Measurements from ENCODE around the gene SEMA4G. TPM values are rescaled to one million over a fixed set of nuclear protein-coding genes. Genes with fewer than 3 reads are reported as not detected.

The SEMA4G gene
- total and polyA plus RNA-seq, 2 of the 13 experiments (the other 11 are each of a cell fraction or from before 2014, with no cell fraction given), result 46.2 to 207 TPM

DNA sequence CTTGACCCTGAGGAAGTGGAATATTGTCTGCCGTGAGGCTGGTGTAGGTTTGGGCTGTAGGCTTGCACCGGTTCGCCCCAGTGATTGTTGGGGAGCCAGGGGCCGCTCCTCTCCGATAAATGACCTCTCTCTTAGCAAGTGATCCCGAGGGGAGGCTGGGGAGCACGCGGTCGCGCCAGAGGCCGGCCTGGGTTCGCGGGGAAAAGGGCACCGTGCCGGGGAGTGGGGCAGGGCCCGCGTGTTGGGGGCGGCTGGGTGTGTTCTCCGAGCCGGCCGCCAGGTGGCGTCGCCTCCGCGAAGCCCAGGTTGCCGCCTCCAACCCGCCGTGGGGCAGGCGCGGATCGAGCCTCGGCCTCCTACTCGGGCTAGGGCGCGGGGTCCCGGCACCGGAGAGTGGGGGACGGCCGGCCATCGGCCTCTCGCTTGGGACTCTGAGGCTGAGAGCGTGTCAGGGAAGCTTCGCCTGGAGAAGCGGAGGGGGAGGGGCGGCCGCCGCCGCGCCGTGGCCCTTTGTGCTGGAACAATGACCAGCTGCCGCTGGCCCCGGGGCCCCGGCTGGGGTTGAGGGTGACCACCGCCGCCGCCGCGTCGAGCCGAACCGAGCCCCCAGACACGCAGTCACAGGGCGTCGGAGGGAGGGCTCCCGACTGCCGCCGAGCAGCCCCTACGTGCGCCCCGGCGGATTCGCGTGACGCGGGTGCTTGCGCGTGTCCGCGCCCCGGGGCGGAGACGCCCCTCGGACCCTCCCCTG, 29.9 kb downstream of the SEMA4G start (continued):
- TF ChIP-seq ZFP36L2 (CRISPR knock-in tag; IDR thresholded peaks at IDR 0.05), result no peak
- TF ChIP-seq, protein P1, sequence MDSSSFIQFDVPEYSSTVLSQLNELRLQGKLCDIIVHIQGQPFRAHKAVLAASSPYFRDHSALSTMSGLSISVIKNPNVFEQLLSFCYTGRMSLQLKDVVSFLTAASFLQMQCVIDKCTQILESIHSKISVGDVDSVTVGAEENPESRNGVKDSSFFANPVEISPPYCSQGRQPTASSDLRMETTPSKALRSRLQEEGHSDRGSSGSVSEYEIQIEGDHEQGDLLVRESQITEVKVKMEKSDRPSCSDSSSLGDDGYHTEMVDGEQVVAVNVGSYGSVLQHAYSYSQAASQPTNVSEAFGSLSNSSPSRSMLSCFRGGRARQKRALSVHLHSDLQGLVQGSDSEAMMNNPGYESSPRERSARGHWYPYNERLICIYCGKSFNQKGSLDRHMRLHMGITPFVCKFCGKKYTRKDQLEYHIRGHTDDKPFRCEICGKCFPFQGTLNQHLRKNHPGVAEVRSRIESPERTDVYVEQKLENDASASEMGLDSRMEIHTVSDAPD (CRISPR knock-in tag; IDR thresholded peaks at IDR 0.05), result peak; percentile 20
- TF ChIP-seq KLF9 (CRISPR knock-in tag; IDR thresholded peaks at IDR 0.05; ENCODE audit: low read depth), result no peak
- TF ChIP-seq CENPT (CRISPR knock-in tag; IDR thresholded peaks at IDR 0.05; ENCODE audit: low read depth), result peak; percentile 58; the same call in 1 of the 2 replicates
- TF ChIP-seq MYNN (CRISPR knock-in tag; IDR thresholded peaks at IDR 0.05; ENCODE audit: low read depth), result peak; percentile 71; the same call in 1 of the 2 replicates
- TF ChIP-seq IRF2 (CRISPR knock-in tag; IDR thresholded peaks at IDR 0.05), result no peak
- TF ChIP-seq SAP130 (CRISPR knock-in tag; IDR thresholded peaks at IDR 0.05; ENCODE audit: low read depth), result peak; percentile 27; the same call in 1 of the 2 replicates
- TF ChIP-seq MAFK (conservative IDR thresholded peaks at IDR 0.05 in 1 of 2, IDR thresholded peaks at IDR 0.05 in 1 of 2; ENCODE audit: low read length in 2 of 2), result no peak
- peak; percentile 52; the same call in 1 of the 2 replicates for TF ChIP-seq ZNF543 (CRISPR knock-in tag; IDR thresholded peaks at IDR 0.05)
- 0 out of 2 replicates have a peak, but pooled peaks have one; percentile 20 for TF ChIP-seq ZNF256 (CRISPR knock-in tag; conservative IDR thresholded peaks at IDR 0.05)
- peak; percentile 75 for TF ChIP-seq TFDP2 (CRISPR knock-in tag; IDR thresholded peaks at IDR 0.05)
- TF ChIP-seq SALL1 (CRISPR knock-in tag; IDR thresholded peaks at IDR 0.05), result peak; percentile 62; the same call in 1 of the 2 replicates
- TF ChIP-seq, protein P2, sequence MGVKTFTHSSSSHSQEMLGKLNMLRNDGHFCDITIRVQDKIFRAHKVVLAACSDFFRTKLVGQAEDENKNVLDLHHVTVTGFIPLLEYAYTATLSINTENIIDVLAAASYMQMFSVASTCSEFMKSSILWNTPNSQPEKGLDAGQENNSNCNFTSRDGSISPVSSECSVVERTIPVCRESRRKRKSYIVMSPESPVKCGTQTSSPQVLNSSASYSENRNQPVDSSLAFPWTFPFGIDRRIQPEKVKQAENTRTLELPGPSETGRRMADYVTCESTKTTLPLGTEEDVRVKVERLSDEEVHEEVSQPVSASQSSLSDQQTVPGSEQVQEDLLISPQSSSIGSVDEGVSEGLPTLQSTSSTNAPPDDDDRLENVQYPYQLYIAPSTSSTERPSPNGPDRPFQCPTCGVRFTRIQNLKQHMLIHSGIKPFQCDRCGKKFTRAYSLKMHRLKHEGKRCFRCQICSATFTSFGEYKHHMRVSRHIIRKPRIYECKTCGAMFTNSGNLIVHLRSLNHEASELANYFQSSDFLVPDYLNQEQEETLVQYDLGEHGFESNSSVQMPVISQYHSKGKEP (CRISPR knock-in tag; IDR thresholded peaks at IDR 0.05), result no peak
- no peak for TF ChIP-seq ZNF260 (CRISPR knock-in tag; IDR thresholded peaks at IDR 0.05; ENCODE audit: borderline replicate concordance, low read depth)
- peak; percentile 13; the same call in 1 of the 2 replicates for TF ChIP-seq ATF7-NPFF (CRISPR knock-in tag; IDR thresholded peaks at IDR 0.05; ENCODE audit: low read depth)
- 0 out of 2 replicates have a peak, but pooled peaks have one; percentile 58 for TF ChIP-seq ZNF557 (CRISPR knock-in tag; IDR thresholded peaks at IDR 0.05)
- TF ChIP-seq, protein P3, sequence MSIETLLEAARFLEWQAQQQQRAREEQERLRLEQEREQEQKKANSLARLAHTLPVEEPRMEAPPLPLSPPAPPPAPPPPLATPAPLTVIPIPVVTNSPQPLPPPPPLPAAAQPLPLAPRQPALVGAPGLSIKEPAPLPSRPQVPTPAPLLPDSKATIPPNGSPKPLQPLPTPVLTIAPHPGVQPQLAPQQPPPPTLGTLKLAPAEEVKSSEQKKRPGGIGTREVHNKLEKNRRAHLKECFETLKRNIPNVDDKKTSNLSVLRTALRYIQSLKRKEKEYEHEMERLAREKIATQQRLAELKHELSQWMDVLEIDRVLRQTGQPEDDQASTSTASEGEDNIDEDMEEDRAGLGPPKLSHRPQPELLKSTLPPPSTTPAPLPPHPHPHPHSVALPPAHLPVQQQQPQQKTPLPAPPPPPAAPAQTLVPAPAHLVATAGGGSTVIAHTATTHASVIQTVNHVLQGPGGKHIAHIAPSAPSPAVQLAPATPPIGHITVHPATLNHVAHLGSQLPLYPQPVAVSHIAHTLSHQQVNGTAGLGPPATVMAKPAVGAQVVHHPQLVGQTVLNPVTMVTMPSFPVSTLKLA (IDR thresholded peaks at IDR 0.05), result no peak
- peak; percentile 40; the same call in 1 of the 2 replicates for TF ChIP-seq KMT2A (CRISPR knock-in tag; IDR thresholded peaks at IDR 0.05)
- no peak for TF ChIP-seq CBX1 (IDR thresholded peaks at IDR 0.05; ENCODE audit: low read depth)
- peak; percentile 49; the same call in 1 of the 2 replicates for TF ChIP-seq CC2D1A (CRISPR knock-in tag; IDR thresholded peaks at IDR 0.05)
- TF ChIP-seq SSRP1 (CRISPR knock-in tag; IDR thresholded peaks at IDR 0.05), result no peak
- TF ChIP-seq ZNF354B (CRISPR knock-in tag; IDR thresholded peaks at IDR 0.05), result 0 out of 2 replicates have a peak, but pooled peaks have one; percentile 77
- peak; percentile 62; the same call in 1 of the 2 replicates for TF ChIP-seq CBX5 (CRISPR knock-in tag; IDR thresholded peaks at IDR 0.05; ENCODE audit: borderline replicate concordance)
- peak; percentile 23; the same call in 1 of the 2 replicates for TF ChIP-seq ZNF776 (CRISPR knock-in tag; IDR thresholded peaks at IDR 0.05)
- 0 out of 4 replicates have a peak, but pooled peaks of 1 of the 2 experiments have one; percentile 57 for TF ChIP-seq KLF16 (CRISPR knock-in tag; IDR thresholded peaks at IDR 0.05)
- TF ChIP-seq ZNF282 (IDR thresholded peaks at IDR 0.05; ENCODE audit: partially characterized antibody), result no peak
